GM18498 (cell line): Measurements from ENCODE around the gene SGPP1.
"Not testable (repeated sequence)": the region's sequence is repeated elsewhere in the genome, so short reads cannot be mapped to it uniquely, and the experiment has no call there.

Source experiments
- ATAC-seq: cut with Tn5 transposase; IDR thresholded peaks from one replicate; pipeline ENCODE4 v1.9.1; 2021; ENCODE audit warnings: mild to moderate bottlenecking, moderate library complexity; ENCODE audit not compliant: unreplicated experiment

The SGPP1 gene

GRCh38 chr14:63726499-63726898 is 1.4 kb downstream of the SGPP1 start:
- no peak for ATAC-seq

- ATAC-seq, result no peak
Measured at GRCh38 chr14:63725786-63726460, 1.9 kb downstream of the SGPP1 start.

- no peak for ATAC-seq
Measured at GRCh38 chr14:63717702-63718101, 10.2 kb downstream of the SGPP1 start.

- no peak for ATAC-seq
Measured at GRCh38 chr14:63715360-63715759, 12.5 kb downstream of the SGPP1 start.

- ATAC-seq, result no peak
Measured at GRCh38 chr14:63713764-63714163, 14.1 kb downstream of the SGPP1 start.

- ATAC-seq, result no peak
Measured at GRCh38 chr14:63713058-63713457, 14.8 kb downstream of the SGPP1 start.

- ATAC-seq, result no peak
Measured at GRCh38 chr14:63712123-63712522, 15.7 kb downstream of the SGPP1 start.

DNA sequence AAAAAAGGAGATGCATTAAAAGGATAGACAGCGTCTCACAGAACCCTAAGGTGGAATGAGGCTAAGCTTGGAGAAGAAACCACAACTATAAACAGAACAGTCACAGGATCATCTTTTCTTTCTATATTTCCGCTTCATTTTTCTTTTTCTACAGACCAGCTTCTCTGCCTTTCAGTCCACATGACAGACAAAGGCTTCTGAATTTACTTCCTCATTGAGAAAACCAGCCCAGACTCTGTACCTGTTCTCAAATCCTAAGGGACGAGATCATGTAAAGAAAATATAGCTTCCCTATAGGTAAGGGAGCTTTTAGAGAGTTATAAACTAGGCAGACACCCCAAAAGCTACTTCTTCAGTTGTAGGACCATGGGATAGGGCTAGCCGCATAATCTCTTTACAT is 17.4 kb downstream of the SGPP1 start:
- no peak for ATAC-seq

DNA sequence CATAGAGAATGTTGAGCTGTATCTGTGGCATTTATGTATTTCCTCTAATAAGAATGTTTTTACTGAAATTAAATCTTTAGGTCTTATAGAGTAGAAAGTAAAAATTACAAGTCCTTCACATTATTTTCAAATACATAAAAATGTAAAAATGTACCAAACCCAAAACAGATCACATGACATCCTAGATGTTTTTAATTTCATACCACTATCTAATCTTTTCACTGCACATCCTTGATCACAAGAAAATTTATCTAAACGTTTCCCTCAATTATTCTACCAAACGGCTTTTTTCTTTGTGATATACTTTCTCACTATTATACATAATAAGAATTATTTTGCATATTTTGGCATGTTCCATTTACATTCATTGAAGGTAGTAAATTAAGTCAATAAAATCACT is 18.3 kb downstream of the SGPP1 start:
- ATAC-seq, result no peak

DNA sequence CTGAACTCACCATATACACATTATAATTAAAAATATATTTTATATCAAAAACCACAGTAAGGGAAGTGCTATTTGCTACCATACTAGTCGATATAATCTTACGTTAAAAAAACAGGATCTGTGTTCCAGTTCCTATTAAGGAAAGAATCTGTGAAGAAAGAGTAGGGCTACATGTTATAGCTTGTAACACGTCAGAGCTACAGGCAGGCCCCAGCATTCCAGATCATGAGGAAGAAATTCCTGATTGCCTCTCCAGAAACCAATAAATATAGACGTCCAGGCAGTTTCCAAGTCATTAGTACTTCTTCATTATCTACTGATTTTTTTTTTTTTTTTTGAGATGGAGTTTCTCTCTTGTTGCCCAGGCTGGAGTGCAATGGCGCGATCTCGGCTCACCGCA is 20.6 kb downstream of the SGPP1 start:
- ATAC-seq, result no peak

DNA sequence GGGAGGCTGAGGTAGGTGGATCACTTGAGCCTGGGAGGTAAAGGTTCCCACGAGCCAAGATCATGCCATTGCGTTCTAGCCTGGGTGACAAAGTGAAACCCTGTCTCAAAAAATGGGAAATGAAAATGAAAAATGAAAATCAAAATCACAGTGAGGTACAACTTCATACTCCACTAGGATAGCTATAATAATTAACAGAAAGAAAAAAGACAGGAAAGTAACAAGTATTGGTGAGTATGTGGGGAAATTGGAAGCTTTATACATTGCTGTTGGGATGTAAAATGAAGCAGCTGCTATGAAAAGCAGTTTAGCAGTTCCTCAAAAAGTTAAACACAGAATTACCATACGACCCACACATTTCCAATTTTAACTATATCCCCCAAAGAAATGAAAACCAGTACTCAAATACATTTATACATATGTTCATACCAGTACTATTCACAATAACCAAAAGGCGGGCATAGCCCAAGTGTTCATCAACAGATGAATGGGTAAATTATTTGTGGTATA is 22.2 kb downstream of the SGPP1 start:
- ATAC-seq, result peak; percentile 48

DNA sequence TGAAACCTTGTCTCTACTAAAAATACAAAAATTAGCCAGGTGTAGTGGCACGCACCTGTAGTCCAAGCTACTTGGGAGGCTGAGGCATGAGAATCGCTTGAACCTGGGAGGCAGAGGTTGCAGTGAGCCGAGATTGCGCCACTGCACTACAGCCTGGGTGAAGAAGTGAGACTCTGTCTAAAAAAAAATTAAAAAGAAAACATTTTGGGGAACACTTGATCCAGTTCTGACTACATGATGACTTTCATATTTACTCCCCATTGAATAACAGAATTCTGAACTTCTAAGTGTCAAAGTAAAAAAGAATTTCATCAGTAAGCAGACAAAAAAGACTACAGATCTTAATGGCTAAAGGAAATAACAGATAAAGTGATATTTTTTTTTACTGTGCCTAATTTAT is 25.3 kb downstream of the SGPP1 start:
- ATAC-seq, result not testable (repeated sequence)

DNA sequence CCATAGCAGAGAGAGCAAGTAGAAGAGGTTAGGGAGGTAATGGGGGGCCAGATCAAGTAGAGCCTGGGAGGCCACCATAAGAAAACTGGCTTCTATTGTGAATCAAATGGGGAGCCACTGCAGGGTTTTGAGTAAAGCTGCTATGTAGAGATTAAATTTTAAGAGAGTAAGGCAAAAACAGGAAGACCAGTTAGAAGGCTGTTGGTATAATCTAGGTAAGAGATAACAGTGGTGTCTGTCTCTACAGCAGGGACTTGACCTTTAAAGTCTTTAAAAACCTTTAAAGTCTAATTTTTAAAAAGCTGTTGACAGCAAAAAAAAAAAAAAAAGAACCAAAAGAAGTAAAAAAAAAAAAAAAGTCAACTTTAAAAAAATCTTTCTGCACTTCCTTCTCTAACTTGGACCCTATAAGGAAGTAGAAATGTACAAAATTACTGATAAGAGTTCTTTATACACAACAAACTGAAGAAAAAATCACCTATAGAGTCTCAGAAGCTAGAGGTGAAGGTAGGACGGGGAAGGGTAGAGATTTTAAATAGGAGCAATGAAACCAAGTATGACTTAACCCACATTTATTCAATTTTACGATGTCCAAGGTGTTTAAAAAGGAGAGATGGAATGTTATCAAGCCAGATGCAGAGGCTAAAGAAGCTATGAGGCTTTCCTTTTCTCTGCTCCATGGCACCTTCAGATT is 26.1 kb downstream of the SGPP1 start:
- no peak for ATAC-seq

GRCh38 chr14:63692310-63693020 is 35.4 kb downstream of the SGPP1 start:
- no peak for ATAC-seq

GRCh38 chr14:63689132-63689531 is 38.7 kb downstream of the SGPP1 start:
- no peak for ATAC-seq

DNA sequence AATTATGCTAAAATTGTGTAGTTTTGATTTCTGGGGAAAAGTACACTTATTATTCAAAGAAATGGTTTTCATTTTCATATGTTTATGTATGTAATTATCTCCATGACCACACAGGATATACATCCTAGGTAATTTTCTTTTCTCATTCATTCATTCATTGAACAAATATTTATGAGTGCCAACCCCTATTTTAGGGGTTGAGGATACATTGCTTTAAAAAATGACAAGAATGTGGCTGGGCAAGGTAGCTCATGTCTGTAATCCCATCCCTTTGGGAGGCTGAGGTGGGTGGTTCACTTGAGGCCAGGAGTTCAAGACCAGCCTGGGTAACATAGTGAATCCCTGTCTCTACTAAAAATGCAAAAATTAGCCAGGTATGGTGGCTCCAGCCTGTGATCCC is 40.9 kb downstream of the SGPP1 start:
- no peak for ATAC-seq

DNA sequence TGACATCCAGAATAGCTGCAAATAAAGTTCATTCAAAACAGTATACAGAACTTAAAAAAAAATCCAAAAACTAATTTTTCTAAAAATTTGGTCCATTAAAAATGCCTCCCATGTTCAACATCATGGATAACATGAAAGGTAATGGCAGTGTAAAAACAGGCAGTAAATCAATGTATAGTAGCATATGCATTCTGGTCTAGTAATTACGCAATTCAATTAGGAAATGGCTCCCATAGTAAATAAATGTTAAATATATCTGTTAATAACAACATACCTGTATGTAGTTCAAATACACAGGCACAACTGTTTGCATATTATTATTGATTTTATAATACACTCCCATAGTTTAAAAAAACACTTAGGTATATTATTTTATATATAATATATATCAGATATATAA is 42.5 kb downstream of the SGPP1 start:
- no peak for ATAC-seq

DNA sequence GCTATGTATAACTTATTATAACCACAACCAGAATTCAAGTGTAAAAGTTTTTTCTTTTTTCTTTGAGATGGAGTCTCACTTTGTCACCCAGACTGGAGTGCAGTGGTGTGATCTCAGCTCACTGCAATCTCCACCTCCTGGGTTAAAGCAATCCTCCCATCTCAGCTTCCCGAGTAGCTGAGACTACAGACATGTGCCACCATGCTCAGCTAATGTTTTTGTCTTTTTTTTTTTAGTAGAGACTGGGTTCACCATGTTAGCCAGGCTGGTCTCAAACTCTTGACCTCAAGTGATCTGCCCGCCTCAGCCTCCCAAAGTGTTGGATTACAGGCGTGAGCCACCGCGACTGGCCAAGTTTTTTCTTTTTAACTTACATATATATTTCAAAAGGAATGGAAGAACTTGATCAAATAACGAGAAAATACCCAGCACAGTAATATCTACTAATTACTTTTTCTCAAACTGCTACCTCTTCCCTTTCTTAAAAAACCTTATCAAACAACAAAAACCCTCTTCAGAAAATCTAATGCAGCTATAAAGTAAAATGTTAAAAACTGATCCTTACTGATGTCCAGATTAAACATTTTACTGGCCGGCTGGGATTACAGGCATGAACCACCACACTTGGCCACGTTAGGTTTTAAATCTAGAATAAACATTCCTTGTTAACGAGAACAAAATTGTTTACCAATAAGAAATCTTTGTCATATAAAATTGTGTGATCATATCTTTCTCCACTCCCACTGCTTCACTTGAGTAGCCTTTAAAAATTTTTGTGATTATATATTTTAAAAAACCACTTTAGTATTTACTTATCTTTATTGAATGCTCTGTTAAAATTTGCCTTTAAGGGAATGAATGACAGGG is 44.9 kb downstream of the SGPP1 start:
- ATAC-seq, result no peak

- no peak for ATAC-seq
Measured at GRCh38 chr14:63678536-63678935, 49.3 kb downstream of the SGPP1 start.

DNA sequence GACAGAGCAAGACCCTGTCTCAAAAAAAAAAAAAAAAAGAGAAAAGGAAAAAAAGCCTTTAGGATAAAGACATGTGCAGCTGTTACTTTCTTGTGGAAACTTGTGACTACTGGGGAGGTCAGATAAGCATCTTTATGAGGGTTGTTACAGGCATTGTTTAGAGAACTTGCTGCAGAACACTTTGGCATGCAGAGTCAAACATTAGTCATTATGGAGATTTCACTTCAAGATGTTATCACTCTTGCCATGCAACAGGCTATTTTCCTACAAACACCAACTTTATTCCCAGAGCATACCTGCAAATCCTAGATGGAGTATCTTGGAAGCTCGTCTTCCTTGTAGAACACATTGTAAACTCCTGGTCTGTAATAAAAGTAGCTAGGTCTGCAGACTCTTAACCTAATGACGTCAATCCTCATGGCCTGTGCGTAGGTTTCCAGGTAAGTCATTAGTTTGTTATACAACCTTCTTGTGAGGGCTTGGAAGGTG is 49.9 kb downstream of the SGPP1 start:
- no peak for ATAC-seq

DNA sequence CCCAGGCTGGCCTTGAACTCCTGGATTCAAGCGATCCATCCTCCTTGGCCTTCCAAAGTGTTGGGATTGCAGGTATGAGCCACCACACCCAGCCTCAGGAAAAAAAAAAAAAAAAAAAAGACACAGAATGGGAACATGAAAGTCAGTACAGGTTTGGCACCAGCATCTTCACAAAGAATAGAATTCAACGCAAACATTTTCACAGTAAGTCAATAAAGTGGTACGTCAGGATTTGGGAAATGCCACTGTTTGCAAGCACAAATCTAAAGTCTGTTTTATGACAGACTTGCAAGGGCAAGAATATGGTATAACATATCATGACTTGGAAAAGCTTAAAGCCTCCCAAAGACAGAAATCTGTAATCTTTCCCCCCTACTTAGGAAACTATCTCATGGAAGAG is 51.2 kb downstream of the SGPP1 start:
- ATAC-seq, result no peak
